ENCODE results near the gene CHD3.

The CHD3 gene

GRCh38 chr17:7903154-7904103, 14.8 kb downstream of the CHD3 start:
- no peaks in the 10 kb centered on the region for H3K4me1 ChIP-seq (ENCODE audit: control insufficient read depth, insufficient read depth, low read length)
- no peak overlapping the region for H3K4me3 ChIP-seq (ENCODE audit: low read length in 2 of 2)
- peaks cover 70 to 83% of the 10 kb centered on the region in 2 donors for H3K36me3 ChIP-seq (ENCODE audit: control insufficient read depth in 2 of 2, insufficient read depth in 2 of 2, low read length in 2 of 2)
- H3K27ac ChIP-seq (ENCODE audit: low read length), result no peak overlapping the region
- no peak overlapping the region for H3K9ac ChIP-seq (ENCODE audit: low read length in 2 of 2)
- no peaks in the 10 kb centered on the region for H3K27me3 ChIP-seq (ENCODE audit: control insufficient read depth in 1 of 2, insufficient read depth in 2 of 2, low read length in 2 of 2)
- no peaks in the 10 kb centered on the region for H3K9me3 ChIP-seq (ENCODE audit: control insufficient read depth in 2 of 2, low read length in 2 of 2)

- Histone ChIP-seq H3K9me3 (ENCODE audit: control insufficient read depth in 2 of 2, low read length in 2 of 2) (no peaks in the 10 kb centered on the region), H3K36me3 (ENCODE audit: control insufficient read depth in 2 of 2, insufficient read depth in 2 of 2, low read length in 2 of 2) (peaks cover 47 to 57% of the 10 kb centered on the region in 2 donors), H3K4me1 (ENCODE audit: control insufficient read depth, insufficient read depth, low read length) (no peaks in the 10 kb centered on the region), H3K9ac (ENCODE audit: low read length in 2 of 2) (no peak overlapping the region), H3K4me3 (ENCODE audit: low read length in 2 of 2) (no peak overlapping the region), H3K27ac (ENCODE audit: low read length) (no peak overlapping the region), H3K27me3 (ENCODE audit: control insufficient read depth in 1 of 2, insufficient read depth in 2 of 2, low read length in 2 of 2) (no peaks in the 10 kb centered on the region)
These were observed 20.5 kb downstream of the CHD3 start for GRCh38 chr17:7909089-7909488.

- Histone ChIP-seq H3K9me3 (ENCODE audit: control insufficient read depth in 2 of 2, low read length in 2 of 2) (no peaks in the 10 kb centered on the region), H3K9ac (ENCODE audit: low read length in 2 of 2) (no peak overlapping the region), H3K4me3 (ENCODE audit: low read length in 2 of 2) (no peak overlapping the region), H3K27me3 (ENCODE audit: control insufficient read depth in 1 of 2, insufficient read depth in 2 of 2, low read length in 2 of 2) (no peaks in the 10 kb centered on the region), H3K4me1 (ENCODE audit: control insufficient read depth, insufficient read depth, low read length) (peaks cover 7% of the 10 kb centered on the region), H3K27ac (ENCODE audit: low read length) (no peak overlapping the region), H3K36me3 (ENCODE audit: control insufficient read depth in 2 of 2, insufficient read depth in 2 of 2, low read length in 2 of 2) (peaks cover 35 to 47% of the 10 kb centered on the region in 2 donors)
These were observed 21.7 kb downstream of the CHD3 start for GRCh38 chr17:7910281-7910680.

GRCh38 chr17:7910711-7911110, 22.1 kb downstream of the CHD3 start:
- Histone ChIP-seq H3K4me1 (ENCODE audit: control insufficient read depth, insufficient read depth, low read length) (peaks cover 10% of the 10 kb centered on the region), H3K27me3 (ENCODE audit: control insufficient read depth in 1 of 2, insufficient read depth in 2 of 2, low read length in 2 of 2) (no peaks in the 10 kb centered on the region), H3K27ac (ENCODE audit: low read length) (no peak overlapping the region), H3K4me3 (ENCODE audit: low read length in 2 of 2) (no peak overlapping the region), H3K9me3 (ENCODE audit: control insufficient read depth in 2 of 2, low read length in 2 of 2) (no peaks in the 10 kb centered on the region), H3K9ac (ENCODE audit: low read length in 2 of 2) (no peak overlapping the region), H3K36me3 (ENCODE audit: control insufficient read depth in 2 of 2, insufficient read depth in 2 of 2, low read length in 2 of 2) (peaks cover 31 to 43% of the 10 kb centered on the region in 2 donors)

GRCh38 chr17:7911116-7911515, 22.5 kb downstream of the CHD3 start:
- H3K4me1 ChIP-seq (ENCODE audit: control insufficient read depth, insufficient read depth, low read length), result peaks cover 13% of the 10 kb centered on the region
- H3K4me3 ChIP-seq (ENCODE audit: low read length in 2 of 2), result no peak overlapping the region
- no peak overlapping the region for H3K27ac ChIP-seq (ENCODE audit: low read length)
- no peaks in the 10 kb centered on the region for H3K9me3 ChIP-seq (ENCODE audit: control insufficient read depth in 2 of 2, low read length in 2 of 2)
- peaks cover 30 to 39% of the 10 kb centered on the region in 2 donors for H3K36me3 ChIP-seq (ENCODE audit: control insufficient read depth in 2 of 2, insufficient read depth in 2 of 2, low read length in 2 of 2)
- no peaks in the 10 kb centered on the region for H3K27me3 ChIP-seq (ENCODE audit: control insufficient read depth in 1 of 2, insufficient read depth in 2 of 2, low read length in 2 of 2)
- H3K9ac ChIP-seq (ENCODE audit: low read length in 2 of 2), result no peak overlapping the region

GRCh38 chr17:7912927-7913524, 24.4 kb downstream of the CHD3 start:
- Histone ChIP-seq H3K4me1 (ENCODE audit: control insufficient read depth, insufficient read depth, low read length) (peaks cover 22% of the 10 kb centered on the region), H3K27ac (ENCODE audit: low read length) (no peak overlapping the region), H3K4me3 (ENCODE audit: low read length in 2 of 2) (no peak overlapping the region), H3K9ac (ENCODE audit: low read length in 2 of 2) (no peak overlapping the region), H3K9me3 (ENCODE audit: control insufficient read depth in 2 of 2, low read length in 2 of 2) (no peaks in the 10 kb centered on the region), H3K36me3 (ENCODE audit: control insufficient read depth in 2 of 2, insufficient read depth in 2 of 2, low read length in 2 of 2) (peaks cover 23 to 24% of the 10 kb centered on the region in 2 donors), H3K27me3 (ENCODE audit: control insufficient read depth in 1 of 2, insufficient read depth in 2 of 2, low read length in 2 of 2) (no peaks in the 10 kb centered on the region)

- peak overlapping the region; percentile 87 for H3K27ac ChIP-seq (ENCODE audit: low read length)
- H3K4me3 ChIP-seq (ENCODE audit: low read length in 2 of 2), result peak overlapping the region; percentile 84 to 88
- H3K9me3 ChIP-seq (ENCODE audit: control insufficient read depth in 2 of 2, low read length in 2 of 2), result no peaks in the 10 kb centered on the region
- peaks cover 8 to 11% of the 10 kb centered on the region in 2 donors for H3K36me3 ChIP-seq (ENCODE audit: control insufficient read depth in 2 of 2, insufficient read depth in 2 of 2, low read length in 2 of 2)
- peak overlapping the region; percentile 69 to 73 for H3K9ac ChIP-seq (ENCODE audit: low read length in 2 of 2)
- peaks cover 22% of the 10 kb centered on the region for H3K4me1 ChIP-seq (ENCODE audit: control insufficient read depth, insufficient read depth, low read length)
- no peaks in the 10 kb centered on the region for H3K27me3 ChIP-seq (ENCODE audit: control insufficient read depth in 1 of 2, insufficient read depth in 2 of 2, low read length in 2 of 2)
These were observed 26.6 kb downstream of the CHD3 start for GRCh38 chr17:7915179-7915610.

GRCh38 chr17:7915611-7916384, 27.2 kb downstream of the CHD3 start, which contains the start of gene RNF227:
Gene RNF227 (minus strand): TSS chr17:7916289. CDS start chr17:7916195, 94 bp downstream.
- H3K27ac ChIP-seq (ENCODE audit: low read length), result peak within 1 kb of the TSS; percentile 87
- no peaks in the 10 kb centered on the region for H3K9me3 ChIP-seq (ENCODE audit: control insufficient read depth in 2 of 2, low read length in 2 of 2)
- peak within 1 kb of the TSS; percentile 73 to 81 for H3K9ac ChIP-seq (ENCODE audit: low read length in 2 of 2)
- peaks cover 22% of the 10 kb centered on the region for H3K4me1 ChIP-seq (ENCODE audit: control insufficient read depth, insufficient read depth, low read length)
- H3K27me3 ChIP-seq (ENCODE audit: control insufficient read depth in 1 of 2, insufficient read depth in 2 of 2, low read length in 2 of 2), result no peaks in the 10 kb centered on the region
- H3K36me3 ChIP-seq (ENCODE audit: control insufficient read depth in 2 of 2, insufficient read depth in 2 of 2, low read length in 2 of 2), result peaks cover 3 to 6% of the 10 kb centered on the region in 2 donors
- peak within 1 kb of the TSS; percentile 84 to 88 for H3K4me3 ChIP-seq (ENCODE audit: low read length in 2 of 2)

- Histone ChIP-seq H3K36me3 (ENCODE audit: control insufficient read depth in 2 of 2, insufficient read depth in 2 of 2, low read length in 2 of 2) (peaks cover 0 to 5% of the 10 kb centered on the region in 2 donors), H3K4me3 (ENCODE audit: low read length in 2 of 2) (peak overlapping the region; percentile 67 to 84), H3K27me3 (ENCODE audit: control insufficient read depth in 1 of 2, insufficient read depth in 2 of 2, low read length in 2 of 2) (no peaks in the 10 kb centered on the region), H3K9me3 (ENCODE audit: control insufficient read depth in 2 of 2, low read length in 2 of 2) (no peaks in the 10 kb centered on the region), H3K27ac (ENCODE audit: low read length) (peak overlapping the region; percentile 80), H3K9ac (ENCODE audit: low read length in 2 of 2) (peak overlapping the region; percentile 73 to 81), H3K4me1 (ENCODE audit: control insufficient read depth, insufficient read depth, low read length) (peaks cover 22% of the 10 kb centered on the region)
These were observed 27.7 kb downstream of the CHD3 start for GRCh38 chr17:7916385-7916682.

GRCh38 chr17:7916808-7917207, 28.2 kb downstream of the CHD3 start:
- Histone ChIP-seq H3K9ac (ENCODE audit: low read length in 2 of 2) (no peak overlapping the region), H3K27me3 (ENCODE audit: control insufficient read depth in 1 of 2, insufficient read depth in 2 of 2, low read length in 2 of 2) (no peaks in the 10 kb centered on the region), H3K4me1 (ENCODE audit: control insufficient read depth, insufficient read depth, low read length) (peaks cover 22% of the 10 kb centered on the region), H3K9me3 (ENCODE audit: control insufficient read depth in 2 of 2, low read length in 2 of 2) (no peaks in the 10 kb centered on the region), H3K36me3 (ENCODE audit: control insufficient read depth in 2 of 2, insufficient read depth in 2 of 2, low read length in 2 of 2) (peaks cover 0 to 2% of the 10 kb centered on the region in 2 donors), H3K4me3 (ENCODE audit: low read length in 2 of 2) (peak overlapping the region in 1 of 2 donors; percentile 84), H3K27ac (ENCODE audit: low read length) (peak overlapping the region; percentile 80)
